NCI-H2171 (cell line): ENCODE measurements around the gene SH3RF1.
"Not testable (repeated sequence)": the region's sequence is repeated elsewhere in the genome, so short reads cannot be mapped to it uniquely, and the experiment has no call there.

ENCODE experiments used
- DNase-seq: peaks from one replicate; lab custom pipeline; 2025; lab: John Stamatoyannopoulos, UW

Gene SH3RF1

DNA sequence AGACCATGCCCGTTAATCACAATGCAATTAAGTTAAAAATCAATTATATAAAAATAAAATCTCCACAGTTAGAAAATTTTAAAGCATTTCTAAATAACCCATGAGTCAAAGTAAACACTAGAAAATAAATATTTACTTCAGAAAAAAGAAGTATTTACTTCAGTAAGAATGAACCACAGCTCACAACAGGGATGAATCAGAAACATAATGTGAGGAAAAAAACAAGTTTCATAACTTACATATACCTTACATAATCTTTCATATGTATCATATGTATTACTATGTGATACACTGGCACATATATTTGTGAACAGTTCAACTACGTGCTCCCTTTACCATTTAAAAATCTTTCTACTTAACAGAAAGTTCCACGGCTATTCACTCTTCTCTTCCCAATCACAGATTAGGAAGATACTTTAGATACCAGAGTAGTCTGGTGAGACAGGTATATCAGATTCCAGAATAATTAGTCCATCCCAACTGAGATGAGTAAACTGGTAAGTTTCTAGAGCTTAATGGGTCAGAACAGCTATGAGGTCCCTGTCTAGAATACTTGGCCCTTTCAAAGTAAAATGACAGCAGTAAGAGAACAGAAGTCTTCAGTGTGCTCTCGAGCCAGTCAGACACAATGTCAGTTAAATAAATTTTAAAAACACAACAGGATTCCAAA lies 70.3 kb downstream of the SH3RF1 start:
- no peak for DNase-seq

DNA sequence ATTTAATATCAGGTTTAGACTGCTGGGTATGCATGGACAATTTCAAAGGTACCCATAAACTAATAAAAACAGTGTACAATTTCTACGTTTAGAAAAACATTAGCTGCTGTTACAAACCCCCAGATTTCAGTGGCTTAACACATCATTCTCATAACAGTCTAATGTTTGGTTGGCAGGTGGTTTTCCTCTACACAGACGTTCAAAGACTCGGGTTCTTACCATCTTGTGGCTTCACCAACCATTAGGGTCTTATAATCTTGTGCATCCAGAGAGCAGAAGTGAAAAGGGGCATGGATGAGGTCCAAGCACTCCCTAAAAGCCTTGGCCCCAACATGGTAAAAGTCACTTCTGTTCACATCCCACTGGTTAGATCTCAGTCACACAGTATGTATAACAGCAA lies 71.6 kb downstream of the SH3RF1 start:
- DNase-seq, result no peak

DNA sequence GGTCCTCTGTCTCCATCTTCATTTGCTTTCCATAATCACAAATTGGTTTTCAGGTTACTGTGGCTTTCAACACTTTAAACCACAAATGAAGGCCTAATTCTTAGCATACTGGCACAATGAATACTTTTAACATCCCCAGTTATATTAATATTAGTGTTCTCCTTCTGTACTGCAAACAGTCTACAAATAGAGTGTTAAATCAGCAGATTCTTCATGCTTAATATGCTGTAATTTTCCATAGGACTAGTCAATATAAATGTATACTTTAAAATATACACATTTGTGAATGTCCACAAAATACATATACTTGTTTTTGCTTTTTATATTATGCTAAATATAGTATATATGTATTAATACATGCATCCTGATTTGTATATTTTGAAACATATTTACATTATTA lies 72.6 kb downstream of the SH3RF1 start:
- DNase-seq, result no peak

DNA sequence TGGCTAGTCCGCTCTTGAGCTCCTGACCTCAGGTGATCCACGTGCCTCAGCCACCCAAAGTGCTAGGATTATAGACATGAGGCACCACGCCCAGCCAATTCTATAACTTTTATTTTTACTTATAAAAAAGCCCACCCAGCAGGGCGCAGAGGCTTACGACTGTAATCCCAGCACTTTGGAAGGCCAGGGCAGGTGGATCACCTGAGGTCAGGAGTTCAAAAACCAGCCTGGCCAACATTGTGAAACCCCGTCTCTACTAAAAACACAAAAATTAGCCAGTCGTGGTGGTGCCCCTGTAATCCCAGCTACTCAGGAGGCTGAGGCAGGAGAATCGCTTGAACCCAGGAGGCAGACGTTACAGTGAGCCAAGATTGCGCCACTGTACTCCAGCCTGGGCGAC lies 73.5 kb downstream of the SH3RF1 start:
- DNase-seq, result not testable (repeated sequence)

DNA sequence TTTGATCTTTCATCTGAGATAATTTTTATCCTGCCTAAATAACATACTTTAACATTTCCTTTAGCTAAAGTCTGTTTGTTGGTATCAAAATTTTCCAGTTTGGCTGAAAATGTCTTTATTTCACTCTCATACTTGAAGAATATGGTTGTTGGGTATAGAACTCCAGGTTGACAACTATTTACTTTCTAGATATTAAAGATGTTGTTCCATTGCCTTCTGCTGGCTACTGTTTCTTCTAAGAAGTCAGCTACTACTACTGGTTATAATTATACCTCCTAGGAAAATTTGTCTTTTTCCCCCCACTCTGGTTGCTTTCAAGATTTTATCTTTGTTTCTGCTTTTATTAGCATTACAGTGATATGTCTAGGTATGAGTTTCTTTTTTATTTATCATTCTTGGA lies 75.7 kb downstream of the SH3RF1 start:
- no peak for DNase-seq

DNA sequence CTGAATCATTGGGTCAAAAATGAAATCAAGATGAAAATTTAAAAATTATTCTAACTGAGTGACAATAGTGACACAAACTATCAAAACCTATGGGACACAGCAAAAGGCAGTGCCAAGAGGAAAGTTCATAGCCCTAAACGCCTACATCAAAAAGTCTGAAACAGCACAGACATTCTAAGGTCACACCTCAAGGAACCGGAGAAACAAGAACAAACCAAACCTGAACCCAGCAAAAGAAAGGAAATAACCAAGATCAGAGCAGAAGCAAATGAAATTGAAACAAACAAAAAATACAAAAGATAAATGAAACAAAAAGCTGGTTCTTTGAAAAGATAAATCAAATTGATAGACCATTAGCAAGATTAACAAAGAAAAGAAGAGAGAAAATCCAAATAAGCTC lies 80.8 kb downstream of the SH3RF1 start:
- DNase-seq, result not testable (repeated sequence)

DNA sequence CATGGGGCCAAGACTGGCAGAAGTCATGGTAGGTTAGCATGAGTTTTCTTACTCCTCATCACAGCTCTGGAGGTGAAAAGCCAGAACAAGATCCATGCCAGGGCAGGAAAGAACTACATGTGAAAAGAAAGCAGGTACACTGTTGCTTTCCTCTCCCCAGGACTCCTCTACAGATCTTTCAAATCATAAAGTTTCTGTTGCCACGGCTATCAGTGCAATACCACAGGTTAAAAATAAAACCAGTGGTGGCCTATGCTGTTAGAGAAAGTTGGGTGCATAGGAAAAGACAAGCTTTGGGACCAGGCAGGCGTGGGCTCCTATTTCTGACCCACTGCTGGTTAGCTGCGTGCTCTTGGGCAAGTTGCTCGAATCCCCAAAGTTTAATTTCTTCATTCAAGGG lies 81.4 kb downstream of the SH3RF1 start:
- no peak for DNase-seq

DNA sequence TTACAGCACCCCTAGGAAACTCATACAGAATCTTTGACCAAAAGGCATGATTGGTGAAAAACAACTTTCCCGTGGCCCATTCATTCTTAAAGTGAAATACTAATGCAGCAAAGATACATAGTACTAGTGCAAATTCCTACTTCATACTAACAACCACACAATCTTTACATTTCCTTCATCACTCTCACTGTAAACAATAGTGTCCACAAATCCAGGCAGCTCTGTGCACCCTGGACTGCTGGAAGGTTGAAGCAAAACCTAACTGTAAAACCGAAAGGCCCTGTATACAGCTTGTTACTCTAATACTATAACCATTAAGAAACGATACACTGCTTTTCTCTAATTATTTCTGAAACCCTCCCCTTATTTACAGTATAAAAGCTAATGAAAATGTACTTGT lies 82.6 kb downstream of the SH3RF1 start:
- DNase-seq, result no peak

DNA sequence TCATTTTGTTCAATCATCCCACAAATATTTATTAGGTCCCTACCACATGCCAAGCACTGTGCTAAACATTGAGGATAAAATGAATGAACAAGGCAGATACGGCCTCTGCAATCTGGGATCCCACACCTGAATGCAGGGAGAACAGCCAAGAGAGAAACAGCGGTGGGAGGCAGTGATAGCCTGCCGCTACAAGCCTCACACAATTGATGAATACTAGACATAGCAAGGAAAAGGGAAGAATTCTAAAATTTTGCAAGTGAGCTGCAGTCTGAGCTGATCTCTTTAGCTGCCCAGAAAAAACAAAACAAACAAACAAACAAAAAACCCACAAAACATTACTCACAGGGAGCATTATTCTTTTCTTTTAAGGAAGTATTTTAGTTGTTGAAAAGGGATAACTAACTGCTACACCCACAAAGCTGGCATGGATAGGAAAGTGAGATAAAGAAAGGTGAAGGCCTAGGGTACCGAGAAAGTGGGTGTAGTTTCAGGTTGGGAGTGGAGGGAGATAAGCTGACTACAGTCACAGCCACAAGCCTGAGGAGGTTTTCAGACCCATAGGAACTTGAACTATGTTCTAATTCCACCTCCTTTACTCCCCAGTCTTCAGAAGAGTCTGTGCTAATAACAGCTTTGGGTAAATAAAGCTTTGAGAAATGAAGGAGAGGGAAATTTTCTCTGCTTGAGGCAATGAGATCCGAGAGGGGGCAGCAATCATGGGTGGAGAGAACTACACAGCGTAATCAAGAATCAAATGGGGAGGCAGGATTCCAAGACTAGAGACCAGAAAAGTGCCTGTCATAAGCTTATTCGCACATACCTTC lies 85.4 kb downstream of the SH3RF1 start:
- DNase-seq, result no peak

DNA sequence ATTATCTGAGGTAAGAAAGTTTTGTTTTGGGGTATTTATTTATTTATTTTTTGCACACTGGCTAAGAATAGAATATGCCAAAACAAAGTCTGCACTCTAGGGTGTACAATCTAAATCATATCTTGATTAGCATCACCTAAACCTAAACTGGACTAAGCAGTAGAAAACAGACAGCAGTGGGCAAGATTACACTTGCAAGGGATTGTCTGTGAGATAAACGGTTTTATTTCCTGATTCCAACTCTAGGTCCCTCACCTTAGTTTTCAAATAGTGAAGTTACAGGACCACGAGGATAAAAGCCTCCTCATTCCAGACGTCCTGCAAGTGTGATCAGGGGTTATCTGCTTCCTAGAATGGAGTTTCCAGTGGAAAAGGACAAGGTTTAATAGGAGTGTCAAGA lies 86.1 kb downstream of the SH3RF1 start:
- no peak for DNase-seq

DNA sequence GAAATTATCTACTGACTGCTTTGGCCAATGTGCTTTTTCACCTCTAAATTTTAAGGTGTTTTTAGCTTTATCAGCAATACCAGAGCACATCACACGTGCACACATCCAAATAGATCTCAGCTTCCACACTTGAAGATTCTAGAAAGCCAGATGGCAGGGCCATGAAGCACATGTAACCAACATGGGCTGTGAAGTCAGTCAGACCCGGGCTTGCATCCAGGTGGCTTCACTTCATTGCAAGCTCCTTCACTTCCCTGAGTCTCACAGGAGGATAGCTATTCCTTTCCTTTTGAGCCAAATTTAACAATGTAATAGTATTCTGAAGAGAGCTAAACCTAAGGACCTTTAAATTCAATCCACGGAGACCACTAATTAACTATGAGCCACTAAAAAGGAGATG lies 86.5 kb downstream of the SH3RF1 start:
- no peak for DNase-seq

DNA sequence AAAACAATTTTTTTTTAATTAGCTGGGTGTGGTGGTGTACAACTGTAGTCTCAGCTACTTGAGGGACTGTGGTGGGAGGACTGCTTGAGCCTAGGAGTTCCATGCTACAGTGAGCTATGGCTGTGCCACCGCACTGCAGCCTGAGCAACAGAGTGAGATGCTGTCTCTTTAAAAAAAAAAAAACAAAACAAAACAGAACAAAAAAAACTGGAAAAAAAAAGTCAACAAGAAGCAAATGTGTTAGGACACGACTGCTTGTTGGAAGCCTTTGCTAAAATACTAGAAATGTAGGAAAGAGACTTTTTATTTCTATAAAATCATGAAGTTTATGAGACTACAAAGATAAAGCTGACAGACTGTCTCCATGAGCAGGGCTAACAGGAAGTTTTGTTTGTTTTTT lies 87.2 kb downstream of the SH3RF1 start:
- no peak for DNase-seq

DNA sequence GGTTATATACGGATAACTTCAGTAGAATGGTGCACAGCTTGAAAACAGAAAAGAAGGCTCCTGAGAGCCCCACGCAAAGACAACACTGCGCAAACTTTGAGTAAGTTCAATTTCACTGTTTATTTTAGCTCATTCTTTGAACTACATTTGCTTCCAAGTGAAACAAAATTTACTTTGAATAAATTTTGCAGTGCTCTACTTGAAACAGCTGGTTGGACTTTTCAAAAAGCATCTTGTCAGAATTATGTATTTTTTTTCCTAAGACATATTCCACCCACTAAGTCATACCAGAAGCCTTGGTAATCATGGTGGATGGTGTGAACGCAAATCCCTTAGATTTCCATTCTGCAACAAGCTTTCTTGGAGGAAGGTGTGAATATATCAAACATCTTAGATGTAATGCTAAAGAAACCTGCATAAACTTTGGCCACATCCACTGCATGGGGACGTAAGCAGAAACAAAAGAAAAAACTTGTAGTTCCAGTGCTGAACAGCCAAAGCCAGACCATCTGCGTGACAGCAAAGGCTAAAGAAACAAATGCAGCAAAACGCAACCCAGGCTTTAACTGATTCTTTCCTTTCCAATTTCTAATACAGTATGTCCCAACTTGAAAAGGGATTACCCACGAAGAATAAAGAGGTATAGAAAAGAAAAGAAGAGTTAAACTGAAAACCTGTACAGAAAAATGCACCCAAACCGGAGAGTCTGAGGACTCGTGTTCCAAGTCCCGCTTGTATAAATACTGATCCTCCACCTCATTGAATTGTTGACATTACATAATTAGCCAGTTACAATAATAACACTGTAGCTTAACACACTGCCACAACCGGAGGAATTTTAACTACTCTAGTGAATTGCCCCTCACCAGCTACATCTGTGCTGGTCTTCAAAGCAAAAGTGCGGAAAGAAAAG lies 90.9 kb downstream of the SH3RF1 start:
- DNase-seq, result no peak

DNA sequence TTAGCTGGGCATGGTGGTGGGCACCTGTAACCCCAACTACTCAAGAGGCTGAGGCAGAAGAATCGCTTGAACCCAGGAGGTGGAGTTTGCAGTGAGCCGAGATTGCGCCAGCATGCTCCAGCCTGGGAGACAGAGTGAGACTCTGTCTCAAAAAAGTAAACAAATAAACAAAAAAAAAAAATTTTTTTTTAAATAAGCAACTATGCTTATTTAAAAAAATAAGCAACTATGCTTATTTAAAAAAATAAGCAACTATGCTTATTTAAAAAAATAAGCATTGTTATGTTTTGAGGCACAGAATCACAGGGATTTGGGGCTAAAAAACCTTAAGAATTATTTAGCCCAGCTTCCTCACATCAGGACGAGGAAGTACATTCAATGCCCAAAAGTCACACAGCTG lies 92.7 kb downstream of the SH3RF1 start:
- DNase-seq, result not testable (repeated sequence)

DNA sequence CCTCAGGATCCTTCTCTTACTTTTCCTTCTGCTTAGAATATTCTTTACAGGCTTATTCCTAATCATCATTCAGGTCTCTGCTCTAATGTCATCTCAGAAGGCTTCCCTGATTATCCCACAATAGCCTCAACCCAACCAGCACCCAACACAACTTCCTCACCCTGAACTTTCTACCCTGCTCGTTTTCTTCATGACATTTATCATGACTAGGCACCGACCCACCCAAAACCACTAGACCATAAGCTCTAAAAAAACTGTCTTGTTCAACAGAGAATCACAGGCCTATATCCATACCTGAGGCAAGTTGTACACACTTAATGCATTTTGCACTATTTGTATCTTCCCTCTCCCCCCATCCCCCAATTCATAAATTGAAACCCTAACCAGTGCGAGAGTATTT lies 95.3 kb downstream of the SH3RF1 start:
- no peak for DNase-seq

DNA sequence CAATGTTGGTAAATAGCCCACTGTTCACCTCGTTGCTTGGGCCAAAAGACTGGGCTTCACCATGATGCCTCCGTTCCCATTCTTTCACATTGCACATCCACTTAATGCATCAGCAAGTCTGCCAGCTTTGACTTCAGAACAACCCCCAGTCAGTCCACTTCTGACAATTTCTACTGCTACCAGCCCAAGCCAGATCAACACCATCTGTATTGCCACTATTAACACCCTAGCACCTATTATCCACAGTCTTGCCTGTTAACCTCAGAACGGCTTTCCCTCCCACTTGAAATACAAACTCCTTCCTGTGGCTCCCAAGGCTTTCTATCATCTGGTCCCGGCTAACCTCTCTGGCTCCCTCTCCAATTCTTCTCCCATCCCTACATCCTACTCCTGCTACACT lies 95.7 kb downstream of the SH3RF1 start:
- DNase-seq, result no peak

DNA sequence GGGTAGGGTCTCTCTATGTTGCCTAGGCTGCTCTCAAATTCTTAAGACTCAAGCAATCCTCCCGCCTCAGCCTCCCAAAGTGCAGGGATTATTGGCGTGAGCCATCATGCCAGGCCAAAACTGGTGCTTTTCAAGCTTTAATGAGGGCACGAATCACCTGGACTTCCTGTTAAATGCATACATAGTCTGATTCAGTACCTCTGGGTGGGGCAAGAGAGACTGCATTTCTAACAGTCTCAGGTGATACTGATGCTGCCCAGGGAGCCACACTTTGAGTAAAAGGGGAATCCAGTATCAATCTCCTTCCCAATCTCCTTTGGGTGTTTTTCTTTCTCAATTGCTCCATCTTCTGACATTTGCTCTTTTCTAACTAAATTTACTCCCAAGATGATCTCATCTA lies 96.5 kb downstream of the SH3RF1 start:
- no peak for DNase-seq

DNA sequence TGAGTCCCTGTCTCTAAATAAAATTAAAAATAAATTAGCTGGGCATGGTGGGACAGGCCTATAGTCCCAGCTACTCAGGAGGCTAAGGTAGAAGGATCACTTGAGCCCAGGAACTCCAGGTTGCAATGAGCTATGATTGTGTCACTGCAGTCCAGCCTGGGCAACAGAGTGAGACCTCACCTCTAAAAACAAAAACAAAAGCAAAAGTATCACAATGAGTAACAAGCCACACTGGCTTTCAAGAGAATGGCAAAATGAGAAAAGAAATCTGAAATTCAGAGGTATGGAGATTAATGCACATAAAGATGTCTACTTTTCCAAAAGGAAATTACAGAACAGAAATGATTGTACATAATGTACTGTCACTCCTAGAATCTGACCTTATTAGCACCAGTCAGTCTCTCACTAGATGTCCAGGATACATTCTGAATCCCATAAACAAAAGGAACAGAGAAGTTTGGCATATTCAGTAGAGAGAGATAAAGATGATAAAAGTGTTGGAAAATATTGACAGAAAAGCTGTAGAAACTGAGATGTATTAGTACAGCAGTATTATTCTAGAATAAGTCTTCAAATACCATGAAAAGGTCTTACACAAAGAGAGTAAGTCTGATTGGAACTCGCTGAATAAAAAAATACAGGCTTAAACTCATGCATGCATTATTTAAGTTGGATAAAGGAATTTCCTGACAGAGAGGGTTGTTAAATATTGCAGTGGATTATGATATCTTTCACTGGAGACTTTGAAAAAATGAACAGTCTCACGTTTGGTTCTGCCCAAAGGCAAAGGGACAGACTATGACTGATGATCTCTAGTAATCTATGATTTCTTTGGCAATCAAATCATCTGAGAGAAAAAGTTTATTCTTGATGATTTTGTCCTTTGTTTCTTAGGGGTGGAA lies 102.5 kb downstream of the SH3RF1 start:
- no peak for DNase-seq

DNA sequence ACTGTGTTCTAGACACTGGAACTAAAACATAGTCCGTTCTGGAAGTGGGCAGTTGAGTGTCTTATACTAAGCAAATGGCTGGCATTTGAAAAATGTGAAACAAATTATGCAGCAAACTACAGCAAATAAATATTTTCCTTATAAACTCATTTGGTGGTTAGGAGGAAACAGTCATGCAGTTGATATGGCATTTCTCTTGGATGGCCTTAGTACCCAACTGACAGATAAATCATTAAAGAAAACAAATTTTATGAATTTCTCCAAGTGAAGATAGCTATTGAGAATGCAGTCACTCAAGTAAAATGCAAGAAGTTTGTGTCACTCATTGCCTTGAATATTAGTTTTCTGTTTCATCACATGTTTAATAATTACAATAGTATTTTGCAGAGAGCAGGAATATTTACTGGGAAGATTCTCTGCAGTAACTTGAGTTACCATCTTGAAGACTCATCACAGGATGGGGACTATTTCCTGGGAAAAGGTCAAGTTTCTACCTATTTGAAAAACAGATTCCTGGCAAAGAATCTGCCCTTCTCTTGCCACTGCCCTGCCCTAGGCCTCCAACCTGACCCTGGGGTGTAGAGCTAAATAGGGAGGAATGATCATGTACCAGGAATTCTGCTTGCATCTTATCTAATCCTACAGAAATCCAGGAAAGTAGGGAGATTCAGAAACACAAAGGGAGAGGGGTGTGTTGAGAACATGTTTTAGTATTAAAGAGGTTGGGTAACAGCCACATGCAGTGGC lies 105.9 kb downstream of the SH3RF1 start:
- no peak for DNase-seq

DNA sequence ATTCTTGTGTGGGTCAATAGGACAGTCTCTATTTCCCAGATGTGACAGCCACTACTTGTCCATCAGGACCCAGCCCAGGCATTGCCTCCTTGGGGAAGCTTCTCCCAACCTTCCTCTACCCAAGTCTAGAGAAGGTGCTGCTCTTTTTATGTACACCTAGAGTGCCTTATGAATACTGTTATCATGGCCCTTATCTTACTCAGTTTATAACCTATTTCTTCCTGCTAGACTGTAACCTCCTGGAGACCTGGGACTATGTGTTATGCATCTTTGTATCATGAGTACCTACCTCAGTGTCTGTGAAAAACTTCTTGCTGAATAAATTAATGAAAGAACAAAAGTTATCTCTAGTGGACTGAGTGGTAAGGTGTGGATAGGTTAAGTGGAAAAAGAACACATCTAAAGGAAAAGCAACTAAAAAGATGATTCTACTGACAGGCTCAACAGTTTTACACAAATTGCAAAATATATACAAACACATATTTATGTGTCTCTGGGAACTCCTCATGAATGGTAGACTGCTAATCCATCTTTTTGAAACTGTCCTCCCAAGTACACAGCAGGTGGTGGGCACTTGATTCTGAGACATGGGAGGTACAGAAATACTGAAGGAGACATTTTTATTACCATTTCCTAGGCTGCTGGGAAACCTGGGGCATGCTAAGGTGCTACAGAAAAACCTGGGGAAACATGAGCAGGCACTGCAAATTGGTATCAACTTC lies 106.6 kb downstream of the SH3RF1 start:
- no peak for DNase-seq
